Right ventricle myocardium superior (tissue), 1 donor: ENCODE results near the gene MRPS35. TPM values are rescaled to one million over a fixed set of nuclear protein-coding genes. Genes with fewer than 3 reads are reported as not detected.

ENCODE experiments used
- ATAC-seq: fragments of 200-7000 bp; cut with Tn5 transposase; one replicate; pipeline ENCODE4 v1.9.1; 2020; ENCODE audit warnings: mild to moderate bottlenecking; ENCODE audit not compliant: poor library complexity
- DNase-seq: peaks from one replicate; pipeline ENCODE4 v3.0.0-alpha.2; 2020
- intact Hi-C: fragments of 100-400 bp; cut with DNase I; formaldehyde crosslinking; loops from one replicate; pipeline ENCODE4 v1.11.2; 2022
- long read RNA-seq: library from polyadenylated mRNA; unstranded; transcript quantifications from one replicate; pipeline ENCODE4 v2.0.0, GENCODE V29; 2021
- total RNA-seq: library from RNA; stranded (reverse); fragmentation: NEBNext Ultra II Directional; extraction: Animal tissue kit (Norgen Biotek cat#: 25700); gene quantifications from one replicate; pipeline ENCODE4 v1.2.1, GENCODE V29; 2021
- donor health status: DM: no; HTN: yes; CAD: no; lungs with severe emphysema.

MRPS35 gene
- 56.4 TPM for total RNA-seq
- long read RNA-seq, transcript MRPS35-201 (8 exons, 1,888 nt) = major isoform, 276 of 292 reads
- long read RNA-seq, partial matches to known transcripts = 2 of 292 reads
- long read RNA-seq, other reads (novel, unspliced or antisense) = 10 of 292 reads

GRCh38 chr12:27710592-27711316 lies at the start of gene MRPS35:
MRPS35 (plus strand) TSS chr12:27710832; CDS start chr12:27710844, 12 bp downstream.
- peak; percentile 99 for ATAC-seq
- DNase-seq = peak; percentile 95
- intact Hi-C loops = no loop called here

- no peak for DNase-seq
- intact Hi-C loops = no loop called here
- no peak for ATAC-seq
Observed at GRCh38 chr12:27665704-27666103, 44.9 kb upstream of the MRPS35 start.

GRCh38 chr12:27666510-27666909 lies 44.1 kb upstream of the MRPS35 start:
- DNase-seq (no peak), ATAC-seq (no peak)
- intact Hi-C loops = no loop called here

- DNase-seq (no peak), ATAC-seq (peak; percentile 34)
- intact Hi-C loops = no loop called here
Observed at GRCh38 chr12:27667540-27667939, 43.1 kb upstream of the MRPS35 start.

GRCh38 chr12:27672051-27672450 lies 38.6 kb upstream of the MRPS35 start:
- DNase-seq (no peak), ATAC-seq (no peak)
- intact Hi-C loops = no loop called here

DNA sequence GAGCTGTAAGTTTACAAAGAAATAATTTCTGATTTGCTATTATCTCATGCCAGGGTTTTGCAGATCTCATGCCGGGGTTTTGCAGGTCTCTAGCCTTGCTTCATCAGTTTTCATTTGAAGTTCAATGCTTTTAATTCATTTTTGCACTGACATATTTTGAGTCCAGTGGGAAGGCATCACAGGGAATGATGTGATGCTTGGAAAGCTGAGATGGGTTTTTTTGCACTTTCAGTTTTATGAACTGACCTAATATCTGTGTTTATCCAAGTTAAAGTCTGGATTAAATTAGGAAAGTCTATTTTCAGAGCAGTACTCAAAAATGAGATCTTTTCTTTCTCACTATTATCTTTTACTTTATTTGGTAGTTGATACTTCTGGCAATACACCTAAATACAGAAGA lies 38.0 kb upstream of the MRPS35 start:
- DNase-seq = no peak
- intact Hi-C loops = no loop called here
- no peak for ATAC-seq

DNA sequence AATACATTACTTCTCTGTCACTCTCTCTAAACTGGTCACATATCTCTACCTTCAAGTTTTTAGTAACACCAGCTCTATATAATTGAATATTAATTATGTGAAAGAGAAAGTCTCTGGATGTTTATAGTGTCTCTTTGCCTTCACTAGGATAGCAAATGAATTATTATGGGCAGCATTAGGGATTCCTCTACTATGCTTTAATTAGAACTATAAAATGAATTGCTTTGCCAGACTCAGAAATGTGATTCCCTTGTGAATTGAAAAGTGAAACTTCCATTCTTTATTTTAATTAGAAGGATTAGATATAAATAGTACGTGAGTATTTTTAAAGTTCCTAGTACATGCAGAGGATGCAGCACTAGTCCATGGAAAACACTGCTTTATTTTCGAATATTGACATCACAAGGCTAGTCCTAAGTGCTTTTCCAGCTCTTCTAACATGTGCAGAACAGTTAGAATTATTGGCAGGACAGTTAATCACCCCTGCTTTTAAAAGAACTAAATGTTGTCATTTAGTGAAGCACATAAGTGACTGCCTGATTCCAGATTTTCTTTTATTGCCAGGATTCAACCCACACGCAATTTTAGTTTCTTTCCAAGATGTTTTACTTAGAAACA lies 37.4 kb upstream of the MRPS35 start:
- intact Hi-C loops = no loop called here
- DNase-seq = no peak
- peak; percentile 74 for ATAC-seq

GRCh38 chr12:27674989-27675388 lies 35.6 kb upstream of the MRPS35 start:
- DNase-seq (no peak), ATAC-seq (no peak)
- intact Hi-C loops = no loop called here

DNA sequence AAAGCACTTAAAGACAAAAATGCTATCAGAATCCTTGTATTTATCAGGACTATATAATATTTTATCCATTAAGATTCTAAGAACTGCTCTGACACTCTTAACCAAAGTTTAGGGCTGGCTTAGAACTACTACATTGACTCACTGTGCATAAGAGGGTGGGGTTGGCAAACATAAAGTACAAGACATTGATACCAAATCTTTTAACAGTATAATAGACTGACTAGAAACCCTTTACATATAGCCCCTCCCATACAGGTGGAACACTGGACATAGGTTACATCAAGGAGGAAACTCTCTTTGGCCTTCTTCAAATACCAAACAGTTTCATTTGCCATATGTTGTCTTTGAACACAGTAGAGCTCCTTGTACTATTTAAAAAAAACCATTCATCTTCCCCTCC lies 30.0 kb upstream of the MRPS35 start:
- intact Hi-C loops = no loop called here
- ATAC-seq (no peak), DNase-seq (no peak)

GRCh38 chr12:27682534-27682933 lies 28.1 kb upstream of the MRPS35 start:
- intact Hi-C loops = no loop called here
- ATAC-seq (no peak), DNase-seq (no peak)

GRCh38 chr12:27685274-27685673 lies 25.4 kb upstream of the MRPS35 start:
- ATAC-seq (no peak), DNase-seq (no peak)
- intact Hi-C loops = no loop called here

DNA sequence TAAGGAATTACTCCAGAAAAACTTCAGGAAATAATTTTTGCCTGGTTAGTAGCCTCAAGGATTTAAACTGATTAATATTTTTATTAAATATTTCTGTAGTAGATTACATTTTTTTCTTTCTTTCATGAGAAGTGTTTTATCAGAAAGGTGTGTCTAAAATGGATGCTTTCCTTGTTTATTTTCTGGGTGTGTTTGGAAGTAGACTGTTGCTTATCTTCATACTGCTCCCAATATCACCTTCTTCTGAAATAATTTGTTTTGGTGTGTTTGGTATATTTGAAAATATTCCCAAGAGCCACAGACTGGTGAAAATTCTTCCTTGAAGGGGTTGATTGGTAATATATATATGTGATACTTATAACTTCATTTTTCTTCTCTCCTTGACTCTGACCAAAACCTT lies 24.5 kb upstream of the MRPS35 start:
- ATAC-seq (no peak), DNase-seq (no peak)
- intact Hi-C loops = no loop called here

GRCh38 chr12:27688671-27689070 lies 22.0 kb upstream of the MRPS35 start:
- no peak for DNase-seq
- ATAC-seq = no peak
- intact Hi-C loops = no loop called here

- intact Hi-C loops = no loop called here
- ATAC-seq (no peak), DNase-seq (no peak)
Observed at GRCh38 chr12:27689558-27690180, 21.0 kb upstream of the MRPS35 start.

- ATAC-seq (no peak), DNase-seq (no peak)
- intact Hi-C loops = no loop called here
Observed at GRCh38 chr12:27693403-27693802, 17.2 kb upstream of the MRPS35 start.

DNA sequence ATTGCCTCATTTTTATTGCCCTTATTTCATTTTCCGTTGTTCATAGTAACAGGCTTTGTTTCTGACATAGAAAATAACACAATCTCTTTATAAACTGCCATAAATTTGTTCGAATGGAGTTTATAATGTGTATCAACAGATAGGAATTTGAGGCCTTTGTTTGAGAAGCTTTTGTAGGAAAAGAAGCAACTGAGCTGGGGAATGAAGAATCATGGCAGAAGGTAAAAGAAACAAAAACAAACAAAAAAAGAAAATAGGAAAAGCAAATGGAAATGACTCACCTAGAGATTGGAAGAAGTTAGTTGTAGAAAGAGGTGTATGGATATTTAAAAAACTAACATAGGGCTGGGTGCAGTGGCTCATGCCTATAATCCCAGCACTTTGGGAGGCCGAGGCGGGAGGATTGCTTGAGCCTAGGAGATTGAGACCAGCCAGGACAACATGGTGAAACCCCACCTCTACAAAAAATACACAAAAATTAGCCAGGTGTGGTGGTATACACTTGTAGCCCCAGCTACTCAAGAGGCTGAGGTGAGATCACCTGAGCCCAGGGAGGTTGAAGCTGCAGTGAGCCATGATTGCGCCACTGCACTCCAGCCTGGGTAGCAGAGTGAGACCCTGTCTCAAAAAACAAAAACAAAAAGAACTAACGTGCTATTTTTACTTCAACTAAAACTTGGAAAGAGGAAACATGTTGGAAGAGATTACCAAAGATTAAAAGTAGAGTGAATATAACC lies 14.9 kb upstream of the MRPS35 start:
- intact Hi-C loops = no loop called here
- no peak for ATAC-seq
- no peak for DNase-seq

- intact Hi-C loops = no loop called here
- ATAC-seq (no peak), DNase-seq (no peak)
Observed at GRCh38 chr12:27696293-27696652, 14.4 kb upstream of the MRPS35 start, which contains the start of gene REP15. REP15 (plus strand) TSS chr12:27696447; CDS start chr12:27696563, 116 bp downstream.

DNA sequence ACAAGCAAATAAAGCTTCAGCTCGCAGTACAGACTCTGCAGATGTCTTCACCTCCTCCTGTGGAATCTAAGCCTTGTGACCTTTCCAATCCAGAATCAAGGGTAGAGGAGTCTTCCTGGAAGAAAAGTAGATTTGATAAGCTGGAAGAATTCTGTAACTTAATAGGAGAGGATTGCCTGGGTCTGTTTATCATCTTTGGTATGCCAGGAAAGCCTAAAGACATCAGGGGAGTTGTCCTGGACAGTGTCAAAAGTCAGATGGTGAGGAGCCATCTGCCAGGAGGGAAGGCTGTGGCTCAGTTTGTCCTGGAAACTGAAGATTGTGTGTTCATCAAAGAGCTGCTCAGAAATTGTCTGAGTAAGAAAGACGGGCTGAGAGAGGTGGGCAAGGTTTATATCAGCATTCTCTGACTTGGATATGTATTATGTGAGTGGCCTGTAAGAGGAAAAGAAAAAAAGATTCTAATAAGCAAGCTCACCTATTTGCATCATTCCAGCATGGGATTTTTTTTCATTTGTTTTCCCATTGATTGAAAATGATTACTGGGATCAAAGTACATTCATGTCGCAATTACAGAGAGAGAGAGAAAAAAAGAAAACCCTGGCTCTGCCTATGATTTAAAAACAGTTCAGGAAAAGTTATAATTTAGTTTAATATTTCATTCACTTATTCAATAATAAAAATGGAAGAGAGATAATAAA lies 13.6 kb upstream of the MRPS35 start:
- intact Hi-C loops = no loop called here
- DNase-seq (no peak), ATAC-seq (no peak)
